ENCODE data around the gene UBA3.

The UBA3 gene

DNA sequence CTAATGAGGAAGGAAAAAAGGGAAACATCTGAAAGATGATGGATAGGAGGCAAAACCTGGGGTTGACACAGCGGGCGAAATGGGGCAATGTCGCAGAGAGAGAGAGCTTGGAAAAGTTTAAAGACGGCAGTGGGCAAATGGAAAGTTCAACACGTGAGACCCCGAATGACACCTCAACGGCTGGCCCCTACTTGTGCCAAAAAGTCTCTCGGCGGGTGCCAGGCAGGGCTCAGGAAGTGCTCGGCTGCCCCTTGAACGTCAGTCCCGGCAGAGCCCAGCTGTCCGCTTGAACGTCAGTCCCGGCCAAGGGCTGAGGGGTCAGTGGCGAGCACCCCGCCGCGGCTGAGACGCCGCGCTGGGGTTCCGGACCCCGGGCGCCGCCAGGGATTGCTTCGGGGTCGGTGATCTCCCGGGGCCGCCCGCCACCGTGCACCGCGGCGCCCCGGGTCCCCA lies 67.3 kb downstream of the UBA3 start:
- DNase-seq (ENCODE audit: low read depth in 1 of 2, low spot score in 1 of 2) = no peak

GRCh38 chr3:69012100-69012799 lies 67.9 kb downstream of the UBA3 start:
- no peak for DNase-seq (ENCODE audit: low read depth in 1 of 2, low spot score in 1 of 2)

GRCh38 chr3:69011096-69011730 lies 69.0 kb downstream of the UBA3 start:
- DNase-seq (ENCODE audit: low read depth in 1 of 2, low spot score in 1 of 2) = no peak

DNA sequence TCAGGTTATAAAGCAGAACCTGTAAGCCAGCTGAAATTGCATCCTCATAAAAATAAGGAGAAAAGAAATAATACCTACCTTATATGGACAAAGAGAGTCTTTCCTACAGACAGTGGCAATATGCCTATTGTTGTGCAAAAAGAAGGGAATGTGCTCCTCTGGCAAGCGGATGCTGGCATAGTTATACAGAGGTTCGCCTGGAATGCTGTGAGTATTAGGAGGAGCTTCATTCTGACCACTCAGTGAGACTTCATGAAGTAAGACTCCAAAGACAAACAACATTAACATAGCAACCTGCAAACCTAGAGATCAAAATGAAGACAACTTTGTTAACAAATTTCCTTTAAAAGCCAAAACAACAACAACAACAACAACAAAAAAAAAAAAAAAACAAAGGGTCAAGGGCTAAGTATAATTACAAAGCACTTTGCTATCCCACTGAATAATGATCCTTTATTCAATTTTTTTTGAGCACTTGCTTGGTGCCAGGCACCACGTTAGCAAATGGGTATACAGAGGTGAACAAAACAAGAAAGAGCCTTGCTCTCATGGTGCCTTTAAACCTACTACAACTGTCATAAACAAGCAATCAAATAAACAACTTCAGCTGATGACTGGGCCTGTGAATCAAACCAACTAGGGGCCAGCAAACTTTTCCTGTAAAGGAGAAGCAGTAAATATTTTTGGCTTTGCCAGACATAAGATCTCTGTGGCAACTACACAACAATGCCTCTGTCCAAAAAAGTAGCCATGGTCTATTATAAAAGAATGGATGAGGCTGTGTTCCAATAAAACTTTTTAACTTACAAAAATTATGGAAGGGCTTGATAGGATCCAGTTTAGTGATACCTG lies 70.4 kb downstream of the UBA3 start:
- no peak for DNase-seq (ENCODE audit: low read depth in 1 of 2, low spot score in 1 of 2)

- no peak for DNase-seq (ENCODE audit: low read depth in 1 of 2, low spot score in 1 of 2)
These were observed 71.2 kb downstream of the UBA3 start for GRCh38 chr3:69008980-69009379.

DNA sequence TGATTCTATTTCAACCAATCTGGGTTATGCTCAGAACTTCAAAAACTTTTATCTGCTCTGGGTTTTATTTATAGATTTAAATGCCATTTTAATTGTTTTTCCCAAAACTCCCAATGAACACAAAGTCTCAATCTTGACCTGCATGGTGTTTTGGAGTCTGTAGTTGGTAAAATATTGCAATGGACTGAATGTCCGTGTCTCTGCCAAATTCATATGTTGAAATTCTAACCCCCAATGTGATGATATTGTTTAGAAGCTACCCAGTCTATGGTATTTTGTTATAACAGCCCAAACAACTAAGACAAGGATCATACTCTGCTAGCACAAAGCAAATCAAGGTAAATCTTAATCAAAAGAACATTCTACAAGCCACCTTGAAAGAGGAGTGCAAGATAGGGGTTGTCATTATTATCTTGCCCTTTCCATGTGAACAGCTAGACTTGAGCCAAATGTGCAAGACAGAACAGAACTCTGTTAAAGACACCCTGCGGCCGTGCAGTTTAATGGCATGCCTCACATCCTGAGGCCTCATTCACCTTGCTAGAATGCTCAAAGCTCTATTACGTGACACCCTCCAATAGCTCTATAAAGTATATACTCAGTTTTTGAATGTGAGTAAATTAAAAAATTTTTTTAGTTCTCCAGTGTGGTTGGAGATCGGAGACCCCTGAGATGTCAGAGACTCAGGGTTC lies 74.2 kb downstream of the UBA3 start:
- no peak for DNase-seq (ENCODE audit: low read depth in 1 of 2, low spot score in 1 of 2)

- DNase-seq (ENCODE audit: low read depth in 1 of 2, low spot score in 1 of 2) = no peak
These were observed 74.9 kb downstream of the UBA3 start for GRCh38 chr3:69005071-69005790.
